ENCODE results near the gene ATP2A3.

GRCh38 chr17:3955673-3955988, 8.6 kb downstream of the ATP2A3 start:
- TF ChIP-seq RARB (CRISPR knock-in tag; IDR thresholded peaks at IDR 0.05) (no peak), OSR1 (CRISPR knock-in tag; IDR thresholded peaks at IDR 0.05) (no peak), ESRRG (CRISPR knock-in tag; IDR thresholded peaks at IDR 0.05) (no peak), TSHZ2 (CRISPR knock-in tag; IDR thresholded peaks at IDR 0.05) (no peak), TCF4 (CRISPR knock-in tag; IDR thresholded peaks at IDR 0.05; ENCODE audit: borderline replicate concordance) (no peak), PATZ1 (CRISPR knock-in tag; IDR thresholded peaks at IDR 0.05; ENCODE audit: borderline replicate concordance) (no peak), ZC3H10 (CRISPR knock-in tag; IDR thresholded peaks at IDR 0.05) (no peak), ZFP3 (CRISPR knock-in tag; IDR thresholded peaks at IDR 0.05) (no peak)

Data from SK-N-SH treated with all-trans-retinoic acid at 6 μM for 48 hours (cell line).